Activated CD8-positive, alpha-beta T cell treated with anti-CD3 and anti-CD28 coated beads, Interleukin-2, amount 10 ng/mL, durations not matched to agents 7 days and 5 days (primary cell): Measurements from ENCODE around the gene TMTC2. TPM values are rescaled to one million over a fixed set of nuclear protein-coding genes. Genes with fewer than 3 reads are reported as not detected.
"Not testable (repeated sequence)": the region's sequence is repeated elsewhere in the genome, so short reads cannot be mapped to it uniquely, and the experiment has no call there.

Experiments used
- ATAC-seq: fragments of 150-1000 bp; cut with Tn5 transposase; one replicate; pipeline ENCODE4 v1.10.0; 2021; ENCODE audit warnings: moderate library complexity
- CTCF ChIA-PET: fragments of 350-600 bp; sonication (Branson Sonifier 250); formaldehyde crosslinking; loops from one replicate; lab custom pipeline; 2021; ENCODE audit warnings: antibody characterized with exemption; lab: Charles Lee
- POLR2A ChIA-PET: fragments of 350-600 bp; sonication (Branson Sonifier 250); formaldehyde crosslinking; loops from one replicate; lab custom pipeline; 2021; ENCODE audit warnings: antibody characterized with exemption; lab: Charles Lee
- DNase-seq: peaks from one replicate; pipeline ENCODE4 v3.0.0-alpha.2; 2020
- H3K27ac Mint-ChIP-seq: one replicate; pipeline ENCODE4 v1.8.0; 2021; ENCODE audit warnings: mild to moderate bottlenecking, mixed read lengths
- H3K27me3 Mint-ChIP-seq: one replicate; pipeline ENCODE4 v1.8.0; 2021; ENCODE audit warnings: low read depth, mixed read lengths
- H3K36me3 Mint-ChIP-seq: one replicate; pipeline ENCODE4 v1.8.0; 2021; ENCODE audit warnings: low read depth, mixed read lengths
- H3K4me1 Mint-ChIP-seq: one replicate; pipeline ENCODE4 v1.8.0; 2021; ENCODE audit warnings: low read depth, mixed read lengths
- H3K4me3 Mint-ChIP-seq: one replicate; pipeline ENCODE4 v1.8.0; 2021; ENCODE audit warnings: mild to moderate bottlenecking, mixed read lengths
- H3K9me3 Mint-ChIP-seq: one replicate; pipeline ENCODE4 v1.8.0; 2022; ENCODE audit warnings: mixed read lengths; ENCODE audit not compliant: insufficient read depth
- total RNA-seq, 2 experiments: library from RNA; stranded (reverse); gene quantifications; one replicate each; pipeline ENCODE4 v1.2.3, GENCODE V29; 2021

The TMTC2 gene
- total RNA-seq, 2 experiments from 2014 or later: 1.3 to 1.9 TPM

DNA sequence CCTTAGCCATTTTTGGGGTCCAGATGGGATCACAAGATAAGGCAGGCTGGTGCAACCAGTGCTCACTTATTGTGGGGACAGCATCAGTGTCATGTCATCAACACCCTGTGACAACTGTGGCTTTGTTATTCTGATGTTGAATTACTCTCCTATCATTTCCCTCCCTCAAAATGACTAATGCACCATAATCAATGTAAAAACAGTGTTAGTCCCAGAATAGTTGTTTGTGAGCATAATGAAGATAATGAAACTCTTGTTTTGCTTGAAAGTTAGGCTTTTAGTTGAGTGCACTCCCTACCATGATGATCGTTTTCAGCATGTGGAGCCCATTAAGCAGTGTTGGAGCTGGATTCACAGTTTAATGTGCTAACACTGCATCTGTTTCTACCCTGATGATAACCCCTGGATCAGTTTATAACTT lies 151.4 kb downstream of the TMTC2 start:
- POLR2A ChIA-PET: no interaction called here
- CTCF ChIA-PET: no interaction called here
- no peak overlapping the region for H3K4me3 Mint-ChIP-seq
- DNase-seq (no peak), ATAC-seq (no peak)
- H3K36me3 Mint-ChIP-seq: no peaks in the 10 kb centered on the region
- H3K9me3 Mint-ChIP-seq: no peaks in the 10 kb centered on the region
- no peak overlapping the region for H3K27ac Mint-ChIP-seq
- H3K4me1 Mint-ChIP-seq: no peaks in the 10 kb centered on the region
- H3K27me3 Mint-ChIP-seq: no peaks in the 10 kb centered on the region

DNA sequence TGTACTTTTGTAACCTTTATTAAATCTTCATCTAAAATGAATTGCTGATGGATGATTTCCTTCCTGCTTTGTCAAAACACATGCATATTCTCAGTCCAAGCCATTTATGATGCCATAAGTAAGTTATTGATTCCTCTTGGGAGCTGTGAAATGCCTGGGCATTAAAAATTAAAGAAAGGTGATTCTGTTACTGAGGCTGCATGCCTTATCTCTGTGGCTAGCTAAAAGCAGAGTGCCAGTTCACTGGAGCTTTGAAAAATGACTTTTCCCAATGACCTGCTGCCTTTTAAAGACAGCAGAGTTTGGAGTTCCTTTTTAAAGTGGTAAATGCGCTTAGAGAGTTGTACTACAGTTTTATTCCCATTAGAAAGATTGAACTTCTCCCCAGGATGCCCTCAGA lies 152.1 kb downstream of the TMTC2 start:
- Mint-ChIP-seq H3K4me1 (no peaks in the 10 kb centered on the region), H3K9me3 (no peaks in the 10 kb centered on the region), H3K36me3 (no peaks in the 10 kb centered on the region), H3K4me3 (no peak overlapping the region), H3K27ac (no peak overlapping the region), H3K27me3 (no peaks in the 10 kb centered on the region)
- ATAC-seq: no peak
- no peak for DNase-seq
- ChIA-PET POLR2A (no interaction called here), CTCF (interaction anchor here (0.6 kb wide), 1 partner anchor 338 kb away, joined by 3 read pairs; no protein-coding TSS in a partner anchor)

DNA sequence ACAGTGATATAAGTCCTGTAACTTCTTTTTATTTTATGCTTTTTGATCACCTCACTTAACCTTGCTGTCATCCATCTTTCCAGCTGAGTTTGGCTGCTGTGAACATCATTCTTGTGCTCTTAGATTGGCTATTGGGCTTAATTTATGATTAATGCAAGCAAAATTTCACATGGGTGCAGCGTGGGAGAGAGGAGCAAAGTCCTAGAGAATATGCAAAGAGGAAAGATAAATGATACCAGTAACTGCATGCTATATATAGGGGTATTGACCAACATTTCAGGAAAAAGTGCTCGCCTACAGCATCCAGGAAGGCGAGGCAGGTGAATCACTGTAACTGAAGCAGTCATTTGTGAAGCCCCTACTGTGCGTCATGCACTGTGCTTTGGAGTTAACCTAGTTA lies 153.1 kb downstream of the TMTC2 start:
- POLR2A ChIA-PET: no interaction called here
- CTCF ChIA-PET: no interaction called here
- ATAC-seq (no peak), DNase-seq (no peak)
- no peaks in the 10 kb centered on the region for H3K9me3 Mint-ChIP-seq
- no peaks in the 10 kb centered on the region for H3K27me3 Mint-ChIP-seq
- H3K4me1 Mint-ChIP-seq: no peaks in the 10 kb centered on the region
- no peaks in the 10 kb centered on the region for H3K36me3 Mint-ChIP-seq
- no peak overlapping the region for H3K4me3 Mint-ChIP-seq
- no peak overlapping the region for H3K27ac Mint-ChIP-seq

DNA sequence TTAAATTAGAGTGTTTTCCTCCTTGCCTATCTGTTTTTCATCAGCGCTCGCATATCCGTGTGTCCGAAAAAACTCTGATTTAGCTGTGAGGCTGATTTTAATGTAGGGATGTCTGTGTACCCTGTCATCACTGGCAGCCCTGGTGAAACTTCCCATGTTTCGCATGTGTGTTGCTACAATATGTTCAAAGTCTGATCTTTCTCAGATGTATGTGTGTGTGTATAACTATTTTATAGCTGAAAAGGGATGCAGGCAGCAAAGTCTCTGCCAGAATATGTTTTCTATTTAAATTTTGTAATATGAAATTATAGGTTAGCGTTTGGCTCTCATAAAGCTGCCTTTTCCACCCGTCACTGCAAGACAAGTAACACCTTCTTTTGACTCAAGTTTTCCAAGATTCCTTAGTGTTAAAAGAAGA lies 154.8 kb downstream of the TMTC2 start:
- ATAC-seq (no peak), DNase-seq (no peak)
- Mint-ChIP-seq H3K36me3 (no peaks in the 10 kb centered on the region), H3K9me3 (no peaks in the 10 kb centered on the region), H3K27ac (no peak overlapping the region), H3K4me1 (no peaks in the 10 kb centered on the region), H3K4me3 (no peak overlapping the region), H3K27me3 (no peaks in the 10 kb centered on the region)
- POLR2A ChIA-PET: no interaction called here
- CTCF ChIA-PET: no interaction called here

DNA sequence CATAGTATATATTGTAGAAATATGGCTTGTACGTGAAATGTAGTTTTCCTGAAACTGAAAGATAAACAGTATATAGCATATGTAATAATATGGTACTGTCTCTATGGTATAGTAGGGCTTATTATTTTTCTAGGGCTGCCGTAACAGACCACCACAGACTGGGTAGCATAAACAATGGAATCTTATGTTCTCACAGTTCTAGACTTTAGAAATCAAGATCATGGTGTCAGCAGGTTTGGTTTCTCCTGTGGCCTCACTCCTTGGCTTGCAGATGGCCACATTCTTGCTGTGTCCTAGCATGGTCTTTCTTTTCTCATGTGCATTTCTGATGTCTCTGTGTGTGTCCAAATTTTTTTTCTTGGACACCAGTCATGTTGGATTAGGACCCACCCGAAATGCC lies 155.8 kb downstream of the TMTC2 start:
- Mint-ChIP-seq H3K36me3 (no peaks in the 10 kb centered on the region), H3K27ac (no peak overlapping the region), H3K9me3 (no peaks in the 10 kb centered on the region), H3K27me3 (no peaks in the 10 kb centered on the region), H3K4me1 (no peaks in the 10 kb centered on the region), H3K4me3 (no peak overlapping the region)
- POLR2A ChIA-PET: no interaction called here
- no peak for ATAC-seq
- CTCF ChIA-PET: no interaction called here
- no peak for DNase-seq

DNA sequence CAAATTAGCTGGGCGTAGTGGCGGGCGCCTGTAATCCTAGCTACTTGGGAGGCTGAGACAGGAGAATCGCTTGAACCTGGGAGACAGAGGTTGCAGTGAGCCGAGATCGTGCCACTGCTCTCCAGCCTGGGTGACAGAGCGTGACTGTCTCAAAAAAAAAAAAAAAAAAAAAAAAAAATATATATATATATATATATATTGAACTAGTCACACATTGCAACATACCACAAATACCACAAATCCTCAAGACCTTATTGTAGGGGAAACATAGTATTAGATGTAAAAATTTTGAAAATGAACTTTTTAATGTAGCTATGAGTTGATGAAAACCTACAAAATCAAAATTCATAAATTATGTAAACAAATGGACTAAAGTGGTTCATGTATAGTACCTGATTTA lies 158.4 kb downstream of the TMTC2 start:
- H3K4me1 Mint-ChIP-seq, DNase-seq, H3K27ac Mint-ChIP-seq, H3K36me3 Mint-ChIP-seq, H3K27me3 Mint-ChIP-seq, ATAC-seq, H3K9me3 Mint-ChIP-seq, POLR2A ChIA-PET, H3K4me3 Mint-ChIP-seq: not testable (repeated sequence)
- CTCF ChIA-PET: interaction anchor here (0.9 kb wide), 1 partner anchor 159 kb away, joined by 3 read pairs; no protein-coding TSS in a partner anchor

DNA sequence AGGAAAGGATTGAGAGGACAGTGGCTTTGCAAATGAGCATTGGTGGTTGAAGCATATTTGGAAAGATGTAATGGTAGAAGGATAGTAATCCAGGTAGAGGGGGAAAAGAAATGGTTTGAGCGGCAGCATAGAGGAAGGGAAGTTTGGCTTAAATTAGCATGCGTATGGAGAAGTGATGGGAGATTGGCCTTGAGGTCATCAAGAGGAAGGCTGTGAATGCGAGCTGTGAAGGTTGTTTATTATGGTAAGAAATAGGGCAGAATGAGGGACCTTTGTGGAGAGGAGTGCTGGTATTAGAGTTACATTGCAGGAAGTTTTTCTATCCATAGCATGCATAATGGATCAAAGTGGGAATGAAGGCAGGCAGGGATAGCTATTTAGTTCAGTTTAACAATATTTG lies 162.1 kb downstream of the TMTC2 start:
- ChIA-PET POLR2A (no interaction called here), CTCF (no interaction called here)
- Mint-ChIP-seq H3K4me3 (no peak overlapping the region), H3K9me3 (no peaks in the 10 kb centered on the region), H3K36me3 (no peaks in the 10 kb centered on the region), H3K27ac (no peak overlapping the region), H3K27me3 (no peaks in the 10 kb centered on the region), H3K4me1 (no peaks in the 10 kb centered on the region)
- ATAC-seq (no peak), DNase-seq (no peak)

DNA sequence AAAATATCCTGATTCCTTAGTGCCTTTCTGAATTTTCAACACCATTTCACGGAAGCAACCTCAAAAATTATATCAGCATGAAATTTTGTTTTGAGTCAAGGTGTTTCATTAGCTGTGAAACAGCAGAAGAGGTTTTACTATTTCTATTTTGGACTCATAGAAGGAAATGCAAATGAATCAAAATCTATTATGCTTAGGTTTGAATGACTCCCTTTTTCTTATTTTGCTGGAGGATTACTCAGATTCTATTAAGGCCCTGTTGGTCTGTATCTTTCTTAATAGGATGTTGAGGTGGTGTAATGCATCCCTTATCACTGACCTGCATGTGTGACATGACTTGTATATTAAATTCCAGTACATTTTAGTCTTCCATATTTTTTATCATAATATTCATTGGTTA lies 165.8 kb downstream of the TMTC2 start:
- H3K27me3 Mint-ChIP-seq: no peaks in the 10 kb centered on the region
- ChIA-PET POLR2A (no interaction called here), CTCF (interaction anchor here (0.6 kb wide), 1 partner anchor 110 kb away, joined by 3 read pairs; no protein-coding TSS in a partner anchor)
- no peaks in the 10 kb centered on the region for H3K4me1 Mint-ChIP-seq
- H3K4me3 Mint-ChIP-seq: no peak overlapping the region
- H3K9me3 Mint-ChIP-seq: no peaks in the 10 kb centered on the region
- H3K27ac Mint-ChIP-seq: no peak overlapping the region
- no peaks in the 10 kb centered on the region for H3K36me3 Mint-ChIP-seq
- DNase-seq (no peak), ATAC-seq (no peak)

DNA sequence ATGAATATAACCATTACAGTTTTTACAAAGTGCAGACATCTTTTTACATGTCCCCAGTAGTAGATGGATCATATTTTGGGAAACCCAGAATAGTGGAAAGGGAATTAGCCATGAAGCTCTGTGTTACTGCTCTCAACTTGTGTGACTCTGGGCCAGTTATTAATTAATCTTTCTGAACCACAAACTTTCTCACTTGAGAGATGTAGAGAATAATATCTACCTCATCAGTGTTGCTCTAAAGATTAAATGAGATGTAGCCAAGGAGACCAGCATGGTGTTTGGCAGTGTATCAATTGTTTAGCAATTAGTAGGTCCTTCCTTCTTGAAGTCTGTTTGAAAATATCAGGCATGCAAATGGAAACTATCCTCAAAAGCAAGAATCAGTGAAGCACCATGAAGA lies 169.2 kb downstream of the TMTC2 start:
- Mint-ChIP-seq H3K4me1 (no peaks in the 10 kb centered on the region), H3K27ac (no peak overlapping the region), H3K27me3 (no peaks in the 10 kb centered on the region), H3K4me3 (no peak overlapping the region), H3K36me3 (no peaks in the 10 kb centered on the region), H3K9me3 (no peaks in the 10 kb centered on the region)
- ChIA-PET POLR2A (no interaction called here), CTCF (no interaction called here)
- ATAC-seq: no peak
- DNase-seq: no peak

DNA sequence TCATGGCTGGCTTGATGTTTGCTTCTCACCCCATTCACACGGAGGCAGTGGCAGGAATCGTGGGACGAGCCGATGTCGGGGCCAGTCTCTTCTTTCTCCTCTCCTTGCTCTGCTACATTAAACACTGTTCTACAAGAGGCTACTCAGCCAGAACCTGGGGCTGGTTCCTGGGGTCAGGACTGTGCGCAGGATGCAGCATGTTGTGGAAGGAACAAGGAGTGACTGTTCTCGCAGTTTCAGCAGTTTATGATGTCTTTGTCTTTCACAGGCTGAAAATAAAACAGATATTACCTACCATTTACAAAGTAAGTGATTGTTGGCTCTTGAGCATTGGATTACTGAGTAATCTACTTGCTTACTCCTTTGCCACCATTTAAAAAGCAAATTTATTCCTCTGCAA lies 170.6 kb downstream of the TMTC2 start:
- Mint-ChIP-seq H3K27ac (no peak overlapping the region), H3K36me3 (no peaks in the 10 kb centered on the region), H3K4me3 (no peak overlapping the region), H3K4me1 (no peaks in the 10 kb centered on the region), H3K9me3 (no peaks in the 10 kb centered on the region), H3K27me3 (no peaks in the 10 kb centered on the region)
- no peak for DNase-seq
- POLR2A ChIA-PET: no interaction called here
- ATAC-seq: no peak
- CTCF ChIA-PET: no interaction called here

DNA sequence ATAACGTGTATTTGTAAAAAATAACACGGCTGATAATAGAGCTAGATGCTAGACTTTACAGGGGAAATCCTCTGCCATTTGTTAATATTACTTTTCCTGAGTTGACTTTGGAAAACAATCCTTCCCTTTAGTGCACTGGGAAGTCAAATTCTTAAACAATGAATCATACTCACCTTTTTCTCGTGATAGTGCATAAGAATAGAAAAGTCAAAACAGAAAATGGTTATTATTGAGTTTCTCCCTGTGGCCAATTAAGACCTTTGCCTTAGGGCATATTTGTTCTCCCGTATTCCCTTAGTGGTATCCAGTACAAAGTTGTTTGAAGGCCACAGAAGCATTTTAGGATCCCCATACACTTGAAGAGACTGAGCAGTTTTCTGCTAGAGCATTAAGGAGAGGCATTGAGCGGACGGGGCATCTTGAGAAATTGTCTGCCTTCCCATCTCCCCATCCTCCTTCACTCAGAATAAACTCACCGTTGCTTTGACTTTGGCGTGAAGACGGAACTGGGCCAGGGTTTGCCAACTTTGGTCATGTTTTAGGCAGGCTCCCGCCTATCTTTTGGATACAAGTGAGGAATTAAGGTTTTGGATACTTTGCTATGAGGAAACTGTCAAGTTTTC lies 171.3 kb downstream of the TMTC2 start:
- H3K4me1 Mint-ChIP-seq: no peaks in the 10 kb centered on the region

DNA sequence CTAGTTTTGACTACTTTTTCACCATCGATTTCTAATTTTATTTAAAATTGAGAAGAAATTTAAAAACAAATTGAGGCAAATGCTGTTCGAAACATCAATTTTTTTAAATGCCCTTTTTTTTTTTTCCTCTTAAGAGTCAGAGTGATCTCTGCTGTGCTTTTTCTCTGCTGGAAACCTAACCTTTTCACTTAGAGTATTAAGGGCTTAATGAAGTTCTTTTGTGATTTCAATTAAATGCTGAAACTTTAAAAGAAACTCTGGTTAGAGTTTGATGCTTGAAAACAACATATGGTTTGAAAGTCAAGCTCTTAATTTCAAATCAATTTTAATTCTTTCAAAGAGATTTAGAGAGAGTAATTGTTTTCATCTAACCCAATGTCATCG lies 171.8 kb downstream of the TMTC2 start:
- Mint-ChIP-seq H3K4me3 (no peak overlapping the region), H3K27me3 (no peaks in the 10 kb centered on the region), H3K27ac (no peak overlapping the region), H3K36me3 (no peaks in the 10 kb centered on the region), H3K9me3 (no peaks in the 10 kb centered on the region), H3K4me1 (no peaks in the 10 kb centered on the region)
- CTCF ChIA-PET: no interaction called here
- DNase-seq (no peak), ATAC-seq (no peak)
- POLR2A ChIA-PET: no interaction called here

More for the DNA sequence above, 171.3 kb downstream of the TMTC2 start:
- ATAC-seq: no peak
- no peaks in the 10 kb centered on the region for H3K36me3 Mint-ChIP-seq
- ChIA-PET CTCF (no interaction called here), POLR2A (no interaction called here)
- DNase-seq: no peak
- no peaks in the 10 kb centered on the region for H3K27me3 Mint-ChIP-seq
- no peak overlapping the region for H3K27ac Mint-ChIP-seq
- H3K9me3 Mint-ChIP-seq: no peaks in the 10 kb centered on the region
- H3K4me3 Mint-ChIP-seq: no peak overlapping the region
